HEK293 (cell line): ENCODE results near the gene CBX8.

Source experiments
- CTCF ChIA-PET: fragments of 350-600 bp; formaldehyde crosslinking; extraction: SDS; loops from one replicate; lab custom pipeline; 2021; ENCODE audit warnings: antibody characterized with exemption; lab: Yijun Ruan, JAX
- POLR2A ChIA-PET: fragments of 300-600 bp; formaldehyde crosslinking; extraction: SDS; loops from one replicate; lab custom pipeline; 2020; ENCODE audit warnings: antibody characterized with exemption, inconsistent platforms; lab: Yijun Ruan, JAX
- H3K27ac ChIP-seq: fragments of 200-500 bp; sonication (Bioruptor generic); 2 replicates; pipeline ENCODE4 v1.5.1; 2014; ENCODE audit warnings: low read depth, low read length, control low read depth, inconsistent platforms; ENCODE audit errors: extremely low read depth
- H3K36me3 ChIP-seq, 2 experiments: fragments of 200-500 bp in 1 of 2; sonication (Bioruptor generic) in 1 of 2; 1 replicate in 1 of 2; 2 replicates in 1 of 2; pipeline ENCODE4 v1.5.1; 2014 to 2017; ENCODE audit warnings: inconsistent platforms in 2 of 2, low read length in 2 of 2; ENCODE audit not compliant: control insufficient read depth in 2 of 2, insufficient read depth in 1 of 2
- H3K4me1 ChIP-seq: fragments of 200-500 bp; sonication (Bioruptor generic); 2 replicates; pipeline ENCODE4 v1.5.1; 2014; ENCODE audit warnings: mild to moderate bottlenecking, low read length, inconsistent platforms; ENCODE audit not compliant: control insufficient read depth, insufficient read depth
- H3K4me3 ChIP-seq: 2 replicates; pipeline ENCODE4 v1.5.1; 2011; ENCODE audit warnings: low read depth, mild to moderate bottlenecking, control low read depth, low read length, moderate library complexity
- H3K9me3 ChIP-seq: fragments of 200-500 bp; sonication (Bioruptor generic); 2 replicates; pipeline ENCODE4 v1.5.1; 2014; ENCODE audit warnings: low read depth, low read length, inconsistent platforms; ENCODE audit not compliant: control insufficient read depth, insufficient read depth
- BCL11A ChIP-seq: fragments of 450-650 bp; formaldehyde crosslinking; IDR thresholded peaks from 2 replicates; pipeline ENCODE4 v1.5.1; 2016; ENCODE audit warnings: low read depth, missing biosample characterization, missing genetic modification characterization
- EGR2 ChIP-seq: fragments of 450-650 bp; formaldehyde crosslinking; IDR thresholded peaks from 2 replicates; pipeline ENCODE4 v1.5.1; 2016; ENCODE audit warnings: low read depth, missing biosample characterization, missing genetic modification characterization
- GLI4 ChIP-seq: fragments of 450-650 bp; formaldehyde crosslinking; IDR thresholded peaks from 2 replicates; pipeline ENCODE4 v1.5.1; 2016; ENCODE audit warnings: missing biosample characterization, missing genetic modification characterization
- KLF8 ChIP-seq: fragments of 450-650 bp; formaldehyde crosslinking; IDR thresholded peaks from 2 replicates; pipeline ENCODE4 v1.5.1; 2016; ENCODE audit warnings: missing biosample characterization, missing genetic modification characterization
- MYNN ChIP-seq: fragments of 450-650 bp; formaldehyde crosslinking; IDR thresholded peaks from 2 replicates; pipeline ENCODE4 v1.5.1; 2016; ENCODE audit warnings: missing biosample characterization, missing genetic modification characterization, borderline replicate concordance
- MZF1 ChIP-seq: fragments of 450-650 bp; formaldehyde crosslinking; IDR thresholded peaks from 2 replicates; pipeline ENCODE4 v1.5.1; 2017; ENCODE audit warnings: missing biosample characterization, missing genetic modification characterization, borderline replicate concordance
- SP3 ChIP-seq: fragments of 450-650 bp; formaldehyde crosslinking; IDR thresholded peaks from 2 replicates; pipeline ENCODE4 v1.5.1; 2016; ENCODE audit warnings: missing biosample characterization, missing genetic modification characterization
- ZBTB20 ChIP-seq: fragments of 450-650 bp; formaldehyde crosslinking; IDR thresholded peaks from 2 replicates; pipeline ENCODE4 v1.5.1; 2016; ENCODE audit warnings: missing biosample characterization, missing genetic modification characterization
- ZFHX2 ChIP-seq: fragments of 450-650 bp; formaldehyde crosslinking; conservative IDR thresholded peaks from 2 replicates; pipeline ENCODE4 v1.5.1; 2016; ENCODE audit warnings: missing biosample characterization, missing genetic modification characterization
- ZNF184 ChIP-seq: fragments of 450-650 bp; IDR thresholded peaks from 2 replicates; pipeline ENCODE4 v1.5.1; 2018; ENCODE audit warnings: missing biosample characterization, mild to moderate bottlenecking, missing genetic modification characterization
- ZNF366 ChIP-seq: fragments of 450-650 bp; formaldehyde crosslinking; conservative IDR thresholded peaks from 2 replicates; pipeline ENCODE4 v1.5.1; 2016; ENCODE audit warnings: missing biosample characterization, missing genetic modification characterization
- ZNF391 ChIP-seq: fragments of 450-650 bp; formaldehyde crosslinking; IDR thresholded peaks from 2 replicates; pipeline ENCODE4 v1.5.1; 2016; ENCODE audit warnings: low read depth, missing biosample characterization, missing genetic modification characterization, borderline replicate concordance
- ZNF501 ChIP-seq: fragments of 450-650 bp; formaldehyde crosslinking; IDR thresholded peaks from 2 replicates; pipeline ENCODE4 v1.5.1; 2016; ENCODE audit warnings: missing biosample characterization, missing genetic modification characterization
- ZNF707 ChIP-seq: fragments of 450-650 bp; formaldehyde crosslinking; IDR thresholded peaks from 2 replicates; pipeline ENCODE4 v1.5.1; 2016; ENCODE audit warnings: missing biosample characterization, missing genetic modification characterization
- ZSCAN23 ChIP-seq: fragments of 450-650 bp; formaldehyde crosslinking; IDR thresholded peaks from 2 replicates; pipeline ENCODE4 v1.5.1; 2016; ENCODE audit warnings: missing biosample characterization, missing genetic modification characterization
- TF ChIP-seq, protein P1 (sequence below): fragments of 450-650 bp; formaldehyde crosslinking; IDR thresholded peaks from 2 replicates; pipeline ENCODE4 v1.5.1; 2016; ENCODE audit warnings: missing biosample characterization, missing genetic modification characterization
- TF ChIP-seq, protein P2 (sequence below): fragments of 450-650 bp; formaldehyde crosslinking; conservative IDR thresholded peaks from 2 replicates; pipeline ENCODE4 v1.5.1; 2016; ENCODE audit warnings: low read depth, missing biosample characterization, missing genetic modification characterization
- TF ChIP-seq, protein P3 (sequence below): fragments of 450-650 bp; formaldehyde crosslinking; IDR thresholded peaks from 2 replicates; pipeline ENCODE4 v1.5.1; 2016; ENCODE audit warnings: missing biosample characterization, missing genetic modification characterization
- TF ChIP-seq, protein P4 (sequence below): fragments of 450-650 bp; formaldehyde crosslinking; IDR thresholded peaks from 2 replicates; pipeline ENCODE4 v1.5.1; 2017; ENCODE audit warnings: missing biosample characterization, missing genetic modification characterization
- TF ChIP-seq, protein P5 (sequence below): fragments of 450-650 bp; formaldehyde crosslinking; IDR thresholded peaks from 2 replicates; pipeline ENCODE4 v1.5.1; 2016; ENCODE audit warnings: missing biosample characterization, missing genetic modification characterization
- TF ChIP-seq, protein P6 (sequence below): fragments of 450-650 bp; formaldehyde crosslinking; IDR thresholded peaks from 2 replicates; pipeline ENCODE4 v1.5.1; 2016; ENCODE audit warnings: missing biosample characterization, missing genetic modification characterization
- TF ChIP-seq, protein P7 (sequence below): fragments of 450-650 bp; formaldehyde crosslinking; IDR thresholded peaks from 2 replicates; pipeline ENCODE4 v1.5.1; 2016; ENCODE audit warnings: missing biosample characterization, missing genetic modification characterization

CBX8 gene

DNA sequence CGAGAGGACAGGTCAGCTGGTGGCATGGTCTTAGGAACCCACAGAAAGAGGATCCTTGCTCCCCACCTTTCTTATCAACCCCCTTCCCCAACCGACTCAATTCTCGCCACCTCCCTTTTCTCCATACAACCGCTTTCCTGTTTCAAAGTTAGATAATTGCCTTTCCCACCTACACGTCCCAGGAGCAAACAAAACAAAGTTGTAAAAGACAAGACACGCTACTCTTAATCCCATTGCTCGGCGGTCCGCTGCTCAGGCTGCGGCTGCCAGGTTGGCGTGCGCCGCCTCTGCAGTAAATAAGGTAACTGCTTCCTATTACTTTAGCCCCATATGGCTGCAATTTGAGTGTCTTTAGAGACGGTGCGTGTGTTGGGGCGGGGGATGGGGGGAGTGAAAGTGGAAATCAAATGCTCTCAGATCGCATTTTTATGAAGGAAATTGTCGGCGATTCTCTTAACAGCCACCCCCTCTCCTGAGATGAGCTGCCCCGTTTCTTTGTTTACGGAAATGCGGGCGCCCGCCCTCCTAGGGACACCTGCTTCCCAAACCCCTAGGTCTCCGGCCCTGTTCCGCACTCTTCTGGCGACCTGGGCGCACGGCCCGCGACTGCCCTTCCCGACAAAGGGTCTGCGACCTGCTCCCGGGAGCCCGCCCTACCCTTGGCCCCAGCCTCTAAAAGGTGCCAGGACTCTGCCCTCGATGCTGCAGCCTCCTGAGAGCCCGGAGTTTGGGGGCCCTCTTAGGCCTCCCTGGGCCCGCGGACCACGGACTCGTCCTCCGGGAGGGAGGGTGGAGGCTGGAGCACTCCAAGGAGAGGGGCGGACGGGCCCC lies 3.7 kb upstream of the CBX8 start:
- POLR2A ChIA-PET = interaction anchor here (1.3 to 2.0 kb wide), 4 partner anchors 11 to 301 kb away, joined by 3 to 20 read pairs (median 6); partner anchors contain the start of genes CBX4 and GAA
- CTCF ChIA-PET = interaction anchor here (0.5 to 2.6 kb wide), 6 partner anchors 8 to 565 kb away, joined by 4 to 9 read pairs (median 4); no protein-coding TSS in a partner anchor
- H3K9me3 ChIP-seq = no peaks in the 10 kb centered on the region
- peak overlapping the region; percentile 85 for H3K27ac ChIP-seq
- H3K36me3 ChIP-seq = peaks cover 0 to 4% of the 10 kb centered on the region in 2 experiments; a peak in 1 of 3 replicates
- H3K4me3 ChIP-seq = peak overlapping the region; percentile 32
- peaks cover 21% of the 10 kb centered on the region for H3K4me1 ChIP-seq
- TF ChIP-seq ZNF366 (tag by site-specific recombination) (0 out of 2 replicates have a peak, but pooled peaks have one; percentile 44), ZNF501 (tag by site-specific recombination) (peak; percentile 4; the same call in 1 of the 2 replicates), ZNF391 (tag by site-specific recombination) (peak; percentile 20; the same call in 1 of the 2 replicates), KLF8 (peak; percentile 52), ZNF707 (tag by site-specific recombination) (no peak), BCL11A (tag by site-specific recombination) (peak; percentile 22; the same call in 1 of the 2 replicates), SP3 (peak; percentile 54; the same call in 1 of the 2 replicates), GLI4 (no peak), ZFHX2 (peak; percentile 95), ZNF184 (peak; percentile 46; the same call in 1 of the 2 replicates), MZF1 (peak; percentile 76), ZSCAN23 (tag by site-specific recombination) (0 out of 2 replicates have a peak, but pooled peaks have one; percentile 10), ZBTB20 (tag by site-specific recombination) (peak; percentile 90), MYNN (tag by site-specific recombination) (no peak), EGR2 (tag by site-specific recombination) (peak; percentile 86)
- TF ChIP-seq, protein P1, sequence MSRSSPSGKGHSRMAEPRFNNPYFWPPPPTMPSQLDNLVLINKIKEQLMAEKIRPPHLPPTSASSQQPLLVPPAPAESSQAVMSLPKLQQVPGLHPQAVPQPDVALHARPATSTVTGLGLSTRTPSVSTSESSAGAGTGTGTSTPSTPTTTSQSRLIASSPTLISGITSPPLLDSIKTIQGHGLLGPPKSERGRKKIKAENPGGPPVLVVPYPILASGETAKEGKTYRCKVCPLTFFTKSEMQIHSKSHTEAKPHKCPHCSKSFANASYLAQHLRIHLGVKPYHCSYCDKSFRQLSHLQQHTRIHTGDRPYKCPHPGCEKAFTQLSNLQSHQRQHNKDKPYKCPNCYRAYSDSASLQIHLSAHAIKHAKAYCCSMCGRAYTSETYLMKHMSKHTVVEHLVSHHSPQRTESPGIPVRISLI (tag by site-specific recombination) = no peak
- TF ChIP-seq, protein P2, sequence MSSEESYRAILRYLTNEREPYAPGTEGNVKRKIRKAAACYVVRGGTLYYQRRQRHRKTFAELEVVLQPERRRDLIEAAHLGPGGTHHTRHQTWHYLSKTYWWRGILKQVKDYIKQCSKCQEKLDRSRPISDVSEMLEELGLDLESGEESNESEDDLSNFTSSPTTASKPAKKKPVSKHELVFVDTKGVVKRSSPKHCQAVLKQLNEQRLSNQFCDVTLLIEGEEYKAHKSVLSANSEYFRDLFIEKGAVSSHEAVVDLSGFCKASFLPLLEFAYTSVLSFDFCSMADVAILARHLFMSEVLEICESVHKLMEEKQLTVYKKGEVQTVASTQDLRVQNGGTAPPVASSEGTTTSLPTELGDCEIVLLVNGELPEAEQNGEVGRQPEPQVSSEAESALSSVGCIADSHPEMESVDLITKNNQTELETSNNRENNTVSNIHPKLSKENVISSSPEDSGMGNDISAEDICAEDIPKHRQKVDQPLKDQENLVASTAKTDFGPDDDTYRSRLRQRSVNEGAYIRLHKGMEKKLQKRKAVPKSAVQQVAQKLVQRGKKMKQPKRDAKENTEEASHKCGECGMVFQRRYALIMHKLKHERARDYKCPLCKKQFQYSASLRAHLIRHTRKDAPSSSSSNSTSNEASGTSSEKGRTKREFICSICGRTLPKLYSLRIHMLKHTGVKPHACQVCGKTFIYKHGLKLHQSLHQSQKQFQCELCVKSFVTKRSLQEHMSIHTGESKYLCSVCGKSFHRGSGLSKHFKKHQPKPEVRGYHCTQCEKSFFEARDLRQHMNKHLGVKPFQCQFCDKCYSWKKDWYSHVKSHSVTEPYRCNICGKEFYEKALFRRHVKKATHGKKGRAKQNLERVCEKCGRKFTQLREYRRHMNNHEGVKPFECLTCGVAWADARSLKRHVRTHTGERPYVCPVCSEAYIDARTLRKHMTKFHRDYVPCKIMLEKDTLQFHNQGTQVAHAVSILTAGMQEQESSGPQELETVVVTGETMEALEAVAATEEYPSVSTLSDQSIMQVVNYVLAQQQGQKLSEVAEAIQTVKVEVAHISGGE (tag by site-specific recombination) = peak; percentile 18; the same call in 1 of the 2 replicates
- TF ChIP-seq, protein P3, sequence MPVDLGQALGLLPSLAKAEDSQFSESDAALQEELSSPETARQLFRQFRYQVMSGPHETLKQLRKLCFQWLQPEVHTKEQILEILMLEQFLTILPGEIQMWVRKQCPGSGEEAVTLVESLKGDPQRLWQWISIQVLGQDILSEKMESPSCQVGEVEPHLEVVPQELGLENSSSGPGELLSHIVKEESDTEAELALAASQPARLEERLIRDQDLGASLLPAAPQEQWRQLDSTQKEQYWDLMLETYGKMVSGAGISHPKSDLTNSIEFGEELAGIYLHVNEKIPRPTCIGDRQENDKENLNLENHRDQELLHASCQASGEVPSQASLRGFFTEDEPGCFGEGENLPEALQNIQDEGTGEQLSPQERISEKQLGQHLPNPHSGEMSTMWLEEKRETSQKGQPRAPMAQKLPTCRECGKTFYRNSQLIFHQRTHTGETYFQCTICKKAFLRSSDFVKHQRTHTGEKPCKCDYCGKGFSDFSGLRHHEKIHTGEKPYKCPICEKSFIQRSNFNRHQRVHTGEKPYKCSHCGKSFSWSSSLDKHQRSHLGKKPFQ = no peak
- TF ChIP-seq, protein P4, sequence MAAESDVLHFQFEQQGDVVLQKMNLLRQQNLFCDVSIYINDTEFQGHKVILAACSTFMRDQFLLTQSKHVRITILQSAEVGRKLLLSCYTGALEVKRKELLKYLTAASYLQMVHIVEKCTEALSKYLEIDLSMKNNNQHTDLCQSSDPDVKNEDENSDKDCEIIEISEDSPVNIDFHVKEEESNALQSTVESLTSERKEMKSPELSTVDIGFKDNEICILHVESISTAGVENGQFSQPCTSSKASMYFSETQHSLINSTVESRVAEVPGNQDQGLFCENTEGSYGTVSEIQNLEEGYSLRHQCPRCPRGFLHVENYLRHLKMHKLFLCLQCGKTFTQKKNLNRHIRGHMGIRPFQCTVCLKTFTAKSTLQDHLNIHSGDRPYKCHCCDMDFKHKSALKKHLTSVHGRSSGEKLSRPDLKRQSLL = no peak
- TF ChIP-seq, protein P5, sequence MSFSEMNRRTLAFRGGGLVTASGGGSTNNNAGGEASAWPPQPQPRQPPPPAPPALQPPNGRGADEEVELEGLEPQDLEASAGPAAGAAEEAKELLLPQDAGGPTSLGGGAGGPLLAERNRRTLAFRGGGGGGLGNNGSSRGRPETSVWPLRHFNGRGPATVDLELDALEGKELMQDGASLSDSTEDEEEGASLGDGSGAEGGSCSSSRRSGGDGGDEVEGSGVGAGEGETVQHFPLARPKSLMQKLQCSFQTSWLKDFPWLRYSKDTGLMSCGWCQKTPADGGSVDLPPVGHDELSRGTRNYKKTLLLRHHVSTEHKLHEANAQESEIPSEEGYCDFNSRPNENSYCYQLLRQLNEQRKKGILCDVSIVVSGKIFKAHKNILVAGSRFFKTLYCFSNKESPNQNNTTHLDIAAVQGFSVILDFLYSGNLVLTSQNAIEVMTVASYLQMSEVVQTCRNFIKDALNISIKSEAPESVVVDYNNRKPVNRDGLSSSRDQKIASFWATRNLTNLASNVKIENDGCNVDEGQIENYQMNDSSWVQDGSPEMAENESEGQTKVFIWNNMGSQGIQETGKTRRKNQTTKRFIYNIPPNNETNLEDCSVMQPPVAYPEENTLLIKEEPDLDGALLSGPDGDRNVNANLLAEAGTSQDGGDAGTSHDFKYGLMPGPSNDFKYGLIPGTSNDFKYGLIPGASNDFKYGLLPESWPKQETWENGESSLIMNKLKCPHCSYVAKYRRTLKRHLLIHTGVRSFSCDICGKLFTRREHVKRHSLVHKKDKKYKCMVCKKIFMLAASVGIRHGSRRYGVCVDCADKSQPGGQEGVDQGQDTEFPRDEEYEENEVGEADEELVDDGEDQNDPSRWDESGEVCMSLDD = peak; percentile 22
- TF ChIP-seq, protein P6, sequence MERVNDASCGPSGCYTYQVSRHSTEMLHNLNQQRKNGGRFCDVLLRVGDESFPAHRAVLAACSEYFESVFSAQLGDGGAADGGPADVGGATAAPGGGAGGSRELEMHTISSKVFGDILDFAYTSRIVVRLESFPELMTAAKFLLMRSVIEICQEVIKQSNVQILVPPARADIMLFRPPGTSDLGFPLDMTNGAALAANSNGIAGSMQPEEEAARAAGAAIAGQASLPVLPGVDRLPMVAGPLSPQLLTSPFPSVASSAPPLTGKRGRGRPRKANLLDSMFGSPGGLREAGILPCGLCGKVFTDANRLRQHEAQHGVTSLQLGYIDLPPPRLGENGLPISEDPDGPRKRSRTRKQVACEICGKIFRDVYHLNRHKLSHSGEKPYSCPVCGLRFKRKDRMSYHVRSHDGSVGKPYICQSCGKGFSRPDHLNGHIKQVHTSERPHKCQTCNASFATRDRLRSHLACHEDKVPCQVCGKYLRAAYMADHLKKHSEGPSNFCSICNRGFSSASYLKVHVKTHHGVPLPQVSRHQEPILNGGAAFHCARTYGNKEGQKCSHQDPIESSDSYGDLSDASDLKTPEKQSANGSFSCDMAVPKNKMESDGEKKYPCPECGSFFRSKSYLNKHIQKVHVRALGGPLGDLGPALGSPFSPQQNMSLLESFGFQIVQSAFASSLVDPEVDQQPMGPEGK = peak; percentile 59; the same call in 1 of the 2 replicates
- TF ChIP-seq, protein P7, sequence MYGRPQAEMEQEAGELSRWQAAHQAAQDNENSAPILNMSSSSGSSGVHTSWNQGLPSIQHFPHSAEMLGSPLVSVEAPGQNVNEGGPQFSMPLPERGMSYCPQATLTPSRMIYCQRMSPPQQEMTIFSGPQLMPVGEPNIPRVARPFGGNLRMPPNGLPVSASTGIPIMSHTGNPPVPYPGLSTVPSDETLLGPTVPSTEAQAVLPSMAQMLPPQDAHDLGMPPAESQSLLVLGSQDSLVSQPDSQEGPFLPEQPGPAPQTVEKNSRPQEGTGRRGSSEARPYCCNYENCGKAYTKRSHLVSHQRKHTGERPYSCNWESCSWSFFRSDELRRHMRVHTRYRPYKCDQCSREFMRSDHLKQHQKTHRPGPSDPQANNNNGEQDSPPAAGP (tag by site-specific recombination) = no peak; the same call in 1 of the 2 replicates
